GM12878 (cell line): Measurements from ENCODE around the gene IFNLR1. TPM values are rescaled to one million over a fixed set of nuclear protein-coding genes. Genes with fewer than 3 reads are reported as not detected.

Experiments used
- ATAC-seq: fragments of 200-7000 bp; cut with Tn5 transposase; 3 replicates; pipeline ENCODE4 v1.9.1; 2020; ENCODE audit warnings: mild to moderate bottlenecking, moderate library complexity
- BruUV-seq: library from RNA; stranded (reverse); fragments of 400-500 nt; replicated peaks from 2 replicates; lab custom pipeline; 2021; lab: Mats Ljungman, UMichigan
- CTCF ChIA-PET: fragments of 300-600 bp; sonication (Branson Sonifier 250); formaldehyde crosslinking; extraction: SDS; loops from one replicate; lab custom pipeline; 2021; ENCODE audit warnings: inconsistent platforms; lab: Yijun Ruan, JAX
- POLR2A ChIA-PET: fragments of 350-600 bp; formaldehyde crosslinking; extraction: SDS; loops from one replicate; lab custom pipeline; 2021; ENCODE audit warnings: inconsistent platforms; lab: Charles Lee
- RAD21 ChIA-PET: fragments of 300-600 bp; sonication (Branson Sonifier 250); formaldehyde crosslinking; loops from one replicate; lab custom pipeline; 2023; ENCODE audit warnings: antibody characterized with exemption; ENCODE audit not compliant: unreplicated experiment; lab: Charles Lee
- SMC1A ChIA-PET: fragments of 300-600 bp; sonication (Branson Sonifier 250); formaldehyde crosslinking; loops from one replicate; lab custom pipeline; 2023; ENCODE audit not compliant: unreplicated experiment, uncharacterized antibody; lab: Charles Lee
- DNase-seq: peaks from one replicate; pipeline ENCODE4 v3.0.0-alpha.2; 2011; ENCODE audit warnings: low read depth, low spot score
- FAIRE-seq: peaks from 3 replicates; lab custom pipeline; 2011; peaks lifted over from hg19 to GRCh38; lab: Jason Lieb, UNC
- H2AFZ ChIP-seq: 2 replicates; pipeline ENCODE4 v1.6.0; 2011; ENCODE audit warnings: low read depth, low read length, control low read depth; ENCODE audit not compliant: control insufficient read depth
- H3K27ac ChIP-seq: 2 replicates; pipeline ENCODE4 v1.5.1; 2011; ENCODE audit warnings: control low read depth; ENCODE audit not compliant: control insufficient read depth, insufficient read depth
- H3K27me3 ChIP-seq, 2 experiments: replicated peaks in 1 of 2; 2 replicates each; pipeline versions ENCODE4 v1.6.0 to v1.6.1; 2011; ENCODE audit warnings: low read length in 1 of 2; ENCODE audit not compliant: control insufficient read depth in 2 of 2, insufficient read depth in 2 of 2
- H3K36me3 ChIP-seq, 2 experiments: 2 replicates each; pipeline ENCODE4 v1.5.1; 2011; ENCODE audit warnings: low read length in 1 of 2; ENCODE audit not compliant: control insufficient read depth in 2 of 2, insufficient read depth in 2 of 2
- H3K4me1 ChIP-seq: 2 replicates; pipeline ENCODE4 v1.6.1; 2011; ENCODE audit warnings: mild to moderate bottlenecking, low read length, moderate library complexity, mixed read lengths; ENCODE audit not compliant: control insufficient read depth, insufficient read depth
- H3K4me2 ChIP-seq: 2 replicates; pipeline ENCODE4 v1.6.0; 2011; ENCODE audit warnings: control low read depth; ENCODE audit not compliant: control insufficient read depth, insufficient read depth
- H3K4me3 ChIP-seq: fragments of 200-600 bp; sonication (generic); 2 replicates; pipeline ENCODE4 v1.5.1; 2016
- H3K79me2 ChIP-seq: 2 replicates; pipeline ENCODE4 v1.6.0; 2011; ENCODE audit warnings: low read length; ENCODE audit not compliant: control insufficient read depth, insufficient read depth
- H3K9ac ChIP-seq: 2 replicates; pipeline ENCODE4 v1.8.0; 2011; ENCODE audit warnings: low read length, control low read depth, mixed read lengths; ENCODE audit not compliant: control insufficient read depth, insufficient read depth
- H3K9me3 ChIP-seq: replicated peaks from 3 replicates; pipeline ENCODE4 v1.5.1; 2011; ENCODE audit warnings: mild to moderate bottlenecking, low read length; ENCODE audit not compliant: control insufficient read depth, insufficient read depth
- H4K20me1 ChIP-seq: 2 replicates; pipeline ENCODE4 v1.6.0; 2011; ENCODE audit not compliant: control insufficient read depth, insufficient read depth
- BMI1 ChIP-seq: fragments of 450-650 bp; IDR thresholded peaks from 2 replicates; pipeline ENCODE4 v1.6.1; 2016; ENCODE audit warnings: mild to moderate bottlenecking, moderate library complexity, borderline replicate concordance
- HCFC1 ChIP-seq: fragments of 150-350 bp; IDR thresholded peaks from 2 replicates; pipeline ENCODE4 v1.6.1; 2014; ENCODE audit warnings: low read length
- NFXL1 ChIP-seq: fragments of 450-650 bp; IDR thresholded peaks from 2 replicates; pipeline ENCODE4 v1.6.1; 2017; ENCODE audit warnings: antibody characterized with exemption, mild to moderate bottlenecking, borderline replicate concordance
- NKRF ChIP-seq: fragments of 450-650 bp; conservative IDR thresholded peaks from 2 replicates; pipeline ENCODE4 v1.6.1; 2017; ENCODE audit warnings: mild to moderate bottlenecking, moderate library complexity
- PAX5 ChIP-seq: IDR thresholded peaks from 2 replicates; pipeline ENCODE4 v1.6.1; 2011; ENCODE audit warnings: low read depth, low read length, borderline replicate concordance
- RAD21 ChIP-seq: IDR thresholded peaks from 2 replicates; pipeline ENCODE4 v1.6.1; 2011; ENCODE audit warnings: mild to moderate bottlenecking, low read depth, low read length, moderate library complexity; ENCODE audit not compliant: insufficient read depth
- SMARCA5 ChIP-seq: fragments of 450-650 bp; IDR thresholded peaks from 2 replicates; pipeline ENCODE4 v1.6.1; 2017; ENCODE audit warnings: mild to moderate bottlenecking
- SMC3 ChIP-seq: IDR thresholded peaks from 2 replicates; pipeline ENCODE4 v1.6.1; 2011; ENCODE audit warnings: low read length, improper control_type of control experiment, borderline replicate concordance
- TARDBP ChIP-seq: IDR thresholded peaks from 2 replicates; pipeline ENCODE4 v1.6.1; 2016; ENCODE audit warnings: borderline replicate concordance
- ZNF274 ChIP-seq: IDR thresholded peaks from one replicate; pipeline ENCODE4 v1.8.0; 2011; ENCODE audit not compliant: insufficient read length, insufficient read depth
- ZSCAN29 ChIP-seq: fragments of 450-650 bp; IDR thresholded peaks from 2 replicates; pipeline ENCODE4 v1.6.1; 2017; ENCODE audit warnings: mild to moderate bottlenecking, moderate library complexity
- WGBS: methylation state at CpG from one replicate; pipeline ENCODE4 v1.1.6; 2016; ENCODE audit warnings: low lambda C conversion rate; ENCODE audit not compliant: insufficient replicate concordance, insufficient coverage; ENCODE audit errors: missing lambda C conversion rate; 5-methylcytosine and 5-hydroxymethylcytosine counted together
- in situ Hi-C: fragments of 300-500 bp; cut with MboI; formaldehyde crosslinking; loops from 9 replicates; pipeline ENCODE4 v1.14.3; 2018; ENCODE audit warnings: mixed read lengths
- intact Hi-C: fragments of 100-400 bp; cut with micrococcal nuclease; formaldehyde crosslinking; loops from one replicate; pipeline ENCODE4 v1.14.2; 2022; ENCODE audit not compliant: unreplicated experiment
- polyA plus RNA-seq, 11 experiments: library from polyadenylated mRNA; depleted of rRNA in 4 of 11; unstranded in 6 of 11; stranded (reverse) in 5 of 11; fragments of >200 nt; fragmentation: Nextera tagmentation in 4 of 11; fragmentation: Illumina TruSeq in 1 of 11; extraction: Ambion mirVana in 4 of 11; extraction: Trizol in 1 of 11; gene quantifications; 1 replicate in 1 of 11; 2 replicates in 10 of 11; pipeline versions ENCODE4 v1.2.1 to v1.2.3, GENCODE V29; 2011 to 2016; ENCODE audit warnings: inconsistent platforms in 2 of 11, missing spikeins in 2 of 11, low read depth in 1 of 11
- total RNA-seq, 4 experiments: library from RNA; depleted of rRNA in 3 of 4; stranded (reverse); fragments of >200 nt in 3 of 4; fragmentation: Illumina TruSeq in 1 of 4; extraction: Trizol in 1 of 4; gene quantifications; 2 replicates each; pipeline versions ENCODE4 v1.2.1 to v1.2.3, GENCODE V29; 2013 to 2021

The IFNLR1 gene
- total and polyA plus RNA-seq, 10 of the 15 experiments (the other 5 are each of a cell fraction or from before 2014, with no cell fraction given), result 0.31 to 5.6 (median 3.9) TPM

DNA sequence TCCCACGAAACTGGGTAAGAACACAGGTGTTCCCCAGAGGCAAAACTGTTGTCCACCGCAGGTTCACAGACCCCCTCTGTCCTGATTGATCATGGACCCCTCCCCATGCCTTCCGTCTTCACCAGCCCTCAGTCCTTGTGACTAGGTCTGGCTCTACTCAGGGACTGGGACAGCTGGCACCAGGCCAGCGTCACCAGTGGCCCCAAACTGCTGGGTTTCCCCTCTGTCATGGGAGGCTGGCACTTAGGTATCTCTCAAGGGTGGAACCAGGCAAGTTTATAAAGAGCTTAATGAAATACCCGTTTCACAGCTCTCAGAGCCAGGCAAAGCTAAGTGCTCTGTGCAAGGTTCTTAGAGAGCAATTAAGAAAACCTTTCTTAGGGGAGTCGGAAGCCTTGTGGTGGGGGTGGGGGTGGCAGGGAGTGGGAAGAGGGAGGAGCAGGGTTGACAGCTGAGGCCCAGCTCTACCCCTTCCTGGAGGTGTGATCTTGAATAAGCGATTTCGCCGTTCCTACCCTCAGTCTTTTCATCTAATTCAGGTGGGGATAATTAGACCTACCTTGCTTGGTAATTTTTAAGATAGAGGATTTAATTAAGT lies 35.0 kb upstream of the IFNLR1 start:
- no peaks in the 10 kb centered on the region for H3K79me2 ChIP-seq
- no peaks in the 10 kb centered on the region for H3K36me3 ChIP-seq
- no TSS peak for BruUV-seq
- in situ Hi-C loops, result no loop called here
- no peak overlapping the region for H3K4me2 ChIP-seq
- POLR2A ChIA-PET, result no interaction called here
- no peaks in the 10 kb centered on the region; the same call in 2 of the 3 replicates for H3K9me3 ChIP-seq
- H3K4me1 ChIP-seq, result peaks cover 11% of the 10 kb centered on the region
- no peaks in the 10 kb centered on the region for H4K20me1 ChIP-seq
- SMC1A ChIA-PET, result interaction anchor here (0.7 kb wide), 1 partner anchor 64 kb away, joined by 3 read pairs; no protein-coding TSS in a partner anchor
- no peak for TF ChIP-seq TARDBP
- TF ChIP-seq, all 136 proteins: peak for 0
- ChIA-PET RAD21 (interaction anchor here (0.9 kb wide), 1 partner anchor 23 kb away, joined by 3 read pairs; no protein-coding TSS in a partner anchor), CTCF (interaction anchor here (1.4 kb wide), 1 partner anchor 169 kb away, joined by 6 read pairs; no protein-coding TSS in a partner anchor)
- H3K9ac ChIP-seq, result no peak overlapping the region
- intact Hi-C loops, result no loop called here
- FAIRE-seq (no peak), ATAC-seq (no peak), DNase-seq (no peak)
- no peak overlapping the region for H3K27ac ChIP-seq
- 41% methylated on average over 8 of the region's 9 CpGs for WGBS
- H2AFZ ChIP-seq, result no peak overlapping the region
- no peak overlapping the region for H3K4me3 ChIP-seq
- H3K27me3 ChIP-seq, result peaks cover under 1 to 1% of the 10 kb centered on the region in 2 experiments; a peak in 3 of 4 replicates

GRCh38 chr1:24221246-24221645 lies 34.2 kb upstream of the IFNLR1 start:
- Histone ChIP-seq H3K27me3 (peaks cover 2 to 3% of the 10 kb centered on the region in 2 experiments; a peak in 3 of 4 replicates), H4K20me1 (no peaks in the 10 kb centered on the region), H3K9me3 (no peaks in the 10 kb centered on the region; the same call in 2 of the 3 replicates), H3K4me2 (no peak overlapping the region), H3K27ac (no peak overlapping the region), H3K79me2 (no peaks in the 10 kb centered on the region), H3K36me3 (no peaks in the 10 kb centered on the region), H3K9ac (no peak overlapping the region), H3K4me1 (peaks cover 3% of the 10 kb centered on the region; the same call in 1 of the 2 replicates), H3K4me3 (no peak overlapping the region), H2AFZ (no peak overlapping the region)
- ChIA-PET RAD21 (interaction anchor here (0.9 kb wide), 1 partner anchor 22 kb away, joined by 3 read pairs; no protein-coding TSS in a partner anchor), CTCF (interaction anchor here (1.4 kb wide), 1 partner anchor 170 kb away, joined by 6 read pairs; no protein-coding TSS in a partner anchor), POLR2A (interaction anchor here (0.5 kb wide), 1 partner anchor 29 kb away, joined by 3 read pairs; no protein-coding TSS in a partner anchor), SMC1A (no interaction called here)
- FAIRE-seq (no peak), ATAC-seq (no peak), DNase-seq (no peak)
- BruUV-seq, result no TSS peak
- in situ Hi-C loops, result no loop called here
- intact Hi-C loops, result no loop called here
- 66% methylated on average over 2 of the region's 2 CpGs for WGBS
- TF ChIP-seq ZNF274 (no peak), PAX5 (no peak), HCFC1 (no peak), SMC3 (no peak), BMI1 (no peak), SMARCA5 (no peak), ZSCAN29 (no peak), RAD21 (no peak), NFXL1 (no peak), NKRF (no peak)
